MM.1S (cell line): ENCODE data around the gene IL3.

Experiments
- DNase-seq: peaks from one replicate; pipeline ENCODE4 v3.0.0-alpha.2; 2015
- H2AFZ ChIP-seq: fragments of 300-600 bp; sonication (generic); 2 replicates; pipeline ENCODE4 v1.6.0; 2016; ENCODE audit warnings: antibody characterized with exemption, low read length
- H3F3A ChIP-seq: fragments of 300-600 bp; sonication (generic); 2 replicates; pipeline ENCODE4 v1.6.1; 2016; ENCODE audit warnings: mild to moderate bottlenecking, antibody characterized with exemption, low read length, moderate library complexity, mixed read lengths; ENCODE audit not compliant: insufficient read depth
- H3K27ac ChIP-seq: fragments of 300-600 bp; sonication (generic); 2 replicates; pipeline ENCODE4 v1.5.1; 2016; ENCODE audit warnings: mild to moderate bottlenecking, low read length
- H3K27me3 ChIP-seq: fragments of 300-600 bp; sonication (generic); replicated peaks from 2 replicates; pipeline ENCODE4 v1.6.0; 2016; ENCODE audit warnings: low read length; ENCODE audit not compliant: insufficient read depth
- H3K36me3 ChIP-seq: fragments of 300-600 bp; sonication (generic); replicated peaks from 2 replicates; pipeline ENCODE4 v1.6.1; 2016; ENCODE audit warnings: mild to moderate bottlenecking, low read length, mixed read lengths; ENCODE audit not compliant: insufficient read depth
- H3K4me1 ChIP-seq: fragments of 300-600 bp; sonication (generic); 2 replicates; pipeline ENCODE4 v1.6.1; 2016; ENCODE audit warnings: low read length, mixed read lengths
- H3K4me2 ChIP-seq: fragments of 300-600 bp; sonication (generic); 2 replicates; pipeline ENCODE4 v1.6.0; 2016; ENCODE audit warnings: low read depth, low read length
- H3K4me3 ChIP-seq: fragments of 300-600 bp; sonication (generic); 2 replicates; pipeline ENCODE4 v1.5.1; 2016; ENCODE audit warnings: low read length, mixed read lengths
- H3K79me2 ChIP-seq: fragments of 300-600 bp; sonication (generic); 2 replicates; pipeline ENCODE4 v1.6.1; 2016; ENCODE audit warnings: mixed run types, low read length, mixed read lengths
- H3K9ac ChIP-seq: fragments of 300-600 bp; sonication (generic); 2 replicates; pipeline ENCODE4 v1.6.1; 2016; ENCODE audit warnings: low read length, mixed read lengths
- H3K9me2 ChIP-seq: fragments of 300-600 bp; sonication (generic); replicated peaks from 2 replicates; pipeline ENCODE4 v1.6.1; 2016; ENCODE audit warnings: mild to moderate bottlenecking, low read length, mixed read lengths; ENCODE audit not compliant: insufficient read depth
- H3K9me3 ChIP-seq: fragments of 300-600 bp; sonication (generic); replicated peaks from 2 replicates; pipeline ENCODE4 v1.6.1; 2016; ENCODE audit warnings: mild to moderate bottlenecking, low read length, mixed read lengths; ENCODE audit not compliant: insufficient read depth
- H4K20me1 ChIP-seq: fragments of 300-600 bp; sonication (generic); 2 replicates; pipeline ENCODE4 v1.6.1; 2016; ENCODE audit warnings: mild to moderate bottlenecking, low read length, moderate library complexity, mixed read lengths; ENCODE audit not compliant: insufficient read depth
- CTCF ChIP-seq: fragments of 300-600 bp; sonication (generic); IDR thresholded peaks from 2 replicates; pipeline ENCODE4 v1.5.1; 2016; ENCODE audit warnings: antibody characterized with exemption, low read length, mixed read lengths
- EZH2 ChIP-seq: fragments of 300-600 bp; sonication (generic); optimal IDR thresholded peaks from 2 replicates; pipeline ENCODE3; 2017; ENCODE audit warnings: low read depth, mild to moderate bottlenecking, antibody characterized with exemption, low read length, mixed read lengths
- EZH2phosphoT487 ChIP-seq: fragments of 300-600 bp; sonication (generic); IDR thresholded peaks from 2 replicates; pipeline ENCODE4 v1.6.1; 2018; ENCODE audit warnings: antibody characterized with exemption, low read length

The IL3 gene

GRCh38 chr5:132086277-132086794, 25.9 kb downstream of the IL3 start:
- no peaks in the 10 kb centered on the region for H3K79me2 ChIP-seq
- no peak overlapping the region for H3K4me2 ChIP-seq
- no peak overlapping the region for H2AFZ ChIP-seq
- peaks cover 11% of the 10 kb centered on the region for H3F3A ChIP-seq
- no peak overlapping the region for H3K27ac ChIP-seq
- no peaks in the 10 kb centered on the region for H3K9me3 ChIP-seq
- DNase-seq = no peak
- H3K27me3 ChIP-seq = no peaks in the 10 kb centered on the region
- TF ChIP-seq EZH2 (no peak), EZH2phosphoT487 (no peak), CTCF (no peak)
- H3K9ac ChIP-seq = no peak overlapping the region
- no peaks in the 10 kb centered on the region for H4K20me1 ChIP-seq
- H3K36me3 ChIP-seq = no peaks in the 10 kb centered on the region
- H3K4me1 ChIP-seq = peaks cover 35% of the 10 kb centered on the region
- no peak overlapping the region for H3K4me3 ChIP-seq
- H3K9me2 ChIP-seq = no peaks in the 10 kb centered on the region

GRCh38 chr5:132087176-132087575, 26.7 kb downstream of the IL3 start:
- no peak overlapping the region for H3K27ac ChIP-seq
- DNase-seq = no peak
- H3K4me1 ChIP-seq = peaks cover 35% of the 10 kb centered on the region
- no peaks in the 10 kb centered on the region for H3K9me2 ChIP-seq
- H3F3A ChIP-seq = peaks cover 11% of the 10 kb centered on the region
- H3K79me2 ChIP-seq = no peaks in the 10 kb centered on the region
- no peaks in the 10 kb centered on the region for H4K20me1 ChIP-seq
- H3K4me2 ChIP-seq = no peak overlapping the region
- no peak overlapping the region for H3K9ac ChIP-seq
- H3K36me3 ChIP-seq = no peaks in the 10 kb centered on the region
- H3K27me3 ChIP-seq = no peaks in the 10 kb centered on the region
- no peak overlapping the region for H2AFZ ChIP-seq
- TF ChIP-seq EZH2 (no peak), CTCF (no peak), EZH2phosphoT487 (no peak)
- H3K9me3 ChIP-seq = no peaks in the 10 kb centered on the region
- H3K4me3 ChIP-seq = no peak overlapping the region

GRCh38 chr5:132087661-132088060, 27.2 kb downstream of the IL3 start:
- H3K79me2 ChIP-seq = no peaks in the 10 kb centered on the region
- no peaks in the 10 kb centered on the region for H3K36me3 ChIP-seq
- H2AFZ ChIP-seq = no peak overlapping the region
- no peaks in the 10 kb centered on the region for H3K9me3 ChIP-seq
- no peaks in the 10 kb centered on the region for H3K9me2 ChIP-seq
- DNase-seq = no peak
- no peak overlapping the region for H3K4me2 ChIP-seq
- no peak overlapping the region for H3K4me3 ChIP-seq
- H4K20me1 ChIP-seq = no peaks in the 10 kb centered on the region
- peaks cover 33% of the 10 kb centered on the region for H3K4me1 ChIP-seq
- TF ChIP-seq CTCF (no peak), EZH2 (no peak), EZH2phosphoT487 (no peak)
- no peaks in the 10 kb centered on the region for H3K27me3 ChIP-seq
- no peak overlapping the region for H3K9ac ChIP-seq
- no peak overlapping the region for H3K27ac ChIP-seq
- H3F3A ChIP-seq = peaks cover 11% of the 10 kb centered on the region
